HepG2 (cell line): Measurements from ENCODE around the gene TAF3. TPM values are rescaled to one million over a fixed set of nuclear protein-coding genes. Genes with fewer than 3 reads are reported as not detected.

ENCODE experiments used
- ATAC-seq: fragments of 200-7000 bp; cut with Tn5 transposase; 3 replicates; pipeline ENCODE4 v1.9.1; 2020; ENCODE audit warnings: mild to moderate bottlenecking, moderate library complexity
- BruUV-seq: library from RNA; stranded (reverse); fragments of 400-500 nt; replicated peaks from 2 replicates; lab custom pipeline; 2021; lab: Mats Ljungman, UMichigan
- CTCF ChIA-PET: fragments of 300-600 bp; formaldehyde crosslinking; extraction: SDS; loops from one replicate; lab custom pipeline; 2021; ENCODE audit warnings: low total read pairs, inconsistent platforms, low intra/inter-chr PET ratio; lab: Yijun Ruan, JAX
- POLR2A ChIA-PET: fragments of 350-600 bp; sonication (Branson Sonifier 250); formaldehyde crosslinking; loops from one replicate; lab custom pipeline; 2020; ENCODE audit warnings: antibody characterized with exemption, inconsistent platforms; lab: Yijun Ruan, JAX
- DNase-seq: peaks from one replicate; pipeline ENCODE4 v3.0.0-alpha.2; 2015; ENCODE audit warnings: low spot score
- FAIRE-seq: peaks from 3 replicates; lab custom pipeline; 2011; peaks lifted over from hg19 to GRCh38; lab: Jason Lieb, UNC
- H2AFZ ChIP-seq: one replicate; pipeline ENCODE4 v1.6.1; 2011; ENCODE audit warnings: low read length, inconsistent platforms
- H3K27ac ChIP-seq: fragments of 300-600 bp; 3 replicates; pipeline ENCODE4 v1.8.0; 2011; ENCODE audit warnings: mixed run types, mild to moderate bottlenecking, mixed read lengths, low read length, inconsistent platforms; ENCODE audit not compliant: insufficient read depth; ENCODE audit errors: extremely low read length
- H3K27me3 ChIP-seq, 2 experiments: fragments of 200-600 bp in 1 of 2; 2 replicates in 1 of 2; 3 replicates in 1 of 2; pipeline versions ENCODE4 v1.6.0 to v1.8.0; 2011; ENCODE audit warnings: low read length in 2 of 2, mild to moderate bottlenecking in 2 of 2, moderate library complexity in 2 of 2, inconsistent platforms in 1 of 2; ENCODE audit not compliant: insufficient read depth in 2 of 2, control insufficient read depth in 1 of 2
- H3K36me3 ChIP-seq, 2 experiments: fragments of 200-600 bp in 1 of 2; replicated peaks in 1 of 2; 2 replicates in 1 of 2; 3 replicates in 1 of 2; pipeline versions ENCODE4 v1.5.1 to v1.8.0; 2011; ENCODE audit warnings: low read length in 2 of 2, inconsistent platforms in 1 of 2; ENCODE audit not compliant: insufficient read depth in 2 of 2, control insufficient read depth in 1 of 2
- H3K4me1 ChIP-seq: 2 replicates; pipeline ENCODE4 v1.5.1; 2012; ENCODE audit warnings: low read length, inconsistent platforms; ENCODE audit not compliant: insufficient read depth
- H3K4me2 ChIP-seq: 2 replicates; pipeline ENCODE4 v1.6.0; 2011; ENCODE audit warnings: low read depth, low read length, inconsistent platforms
- H3K4me3 ChIP-seq, 3 experiments: fragments of 200-600 bp in 1 of 3; sonication (generic), shearing (Covaris generic) in 1 of 3; replicated peaks in 1 of 3; 2 replicates each; pipeline ENCODE4 v1.5.1; 2011 to 2016; ENCODE audit warnings: low read length in 3 of 3, inconsistent platforms in 2 of 3, low read depth in 2 of 3, mild to moderate bottlenecking in 2 of 3, control low read depth in 1 of 3, mixed read lengths in 1 of 3; ENCODE audit not compliant: insufficient read depth in 1 of 3
- H3K79me2 ChIP-seq: one replicate; pipeline ENCODE4 v1.6.1; 2011; ENCODE audit warnings: low read length, inconsistent platforms; ENCODE audit not compliant: insufficient read depth
- H3K9ac ChIP-seq: 2 replicates; pipeline ENCODE4 v1.6.0; 2011; ENCODE audit warnings: mild to moderate bottlenecking, low read depth, low read length, inconsistent platforms; ENCODE audit not compliant: insufficient read depth
- H3K9me3 ChIP-seq: 2 replicates; pipeline ENCODE4 v1.5.1; 2012; ENCODE audit warnings: mild to moderate bottlenecking, low read length
- H4K20me1 ChIP-seq: 2 replicates; pipeline ENCODE4 v1.6.0; 2011; ENCODE audit warnings: inconsistent platforms, mild to moderate bottlenecking, low read length, moderate library complexity; ENCODE audit not compliant: insufficient read depth
- EZH2 ChIP-seq: conservative IDR thresholded peaks from 2 replicates; pipeline ENCODE4 v1.6.1; 2012; ENCODE audit warnings: mild to moderate bottlenecking, low read depth, low read length, moderate library complexity
- IRF2 ChIP-seq: IDR thresholded peaks from 2 replicates; pipeline ENCODE4 v1.6.1; 2018; ENCODE audit warnings: missing genetic modification reagents, missing compliant biosample characterization
- SMAD1 ChIP-seq: sonication (generic); formaldehyde crosslinking; IDR thresholded peaks from 2 replicates; pipeline ENCODE4 v1.4.0; 2020; ENCODE audit warnings: missing genetic modification reagents, low read depth, mild to moderate bottlenecking, borderline replicate concordance
- SPEN ChIP-seq: sonication (generic); formaldehyde crosslinking; IDR thresholded peaks from 2 replicates; pipeline ENCODE4 v1.5.1; 2020; ENCODE audit warnings: low read depth, mild to moderate bottlenecking, missing genetic modification reagents
- WGBS: methylation state at CpG from one replicate; pipeline ENCODE4 v1.1.6; 2017; ENCODE audit warnings: low lambda C conversion rate; 5-methylcytosine and 5-hydroxymethylcytosine counted together
- in situ Hi-C: cut with HindIII; loops from 2 replicates; pipeline ENCODE4 v1.10.0; 2017; ENCODE audit warnings: low pct_unique_long_range_greater_than_20kb; ENCODE audit not compliant: extremely low pct_ligation_motif_present
- intact Hi-C: fragments of 100-400 bp; cut with micrococcal nuclease; formaldehyde crosslinking; loops from one replicate; pipeline ENCODE4 v1.10.0; 2022; ENCODE audit not compliant: unreplicated experiment
- polyA plus RNA-seq, 8 experiments: library from polyadenylated mRNA; depleted of rRNA in 3 of 8; stranded (reverse) in 7 of 8; unstranded in 1 of 8; fragments of >200 nt; fragmentation: Illumina TruSeq in 4 of 8; extraction: Trizol in 4 of 8; gene quantifications; 2 replicates each; pipeline versions ENCODE4 v1.2.1 to v1.2.3, GENCODE V29; 2011 to 2016; ENCODE audit warnings: low read depth in 4 of 8, missing spikeins in 1 of 8, mixed read lengths in 1 of 8; ENCODE audit not compliant: insufficient read depth in 1 of 8
- total RNA-seq, 5 experiments: library from RNA; depleted of rRNA; stranded (reverse); fragments of >200 nt; fragmentation: Illumina TruSeq; extraction: Trizol; gene quantifications; 2 replicates each; pipeline ENCODE4 v1.2.3, GENCODE V29; 2016; ENCODE audit warnings: low read depth in 1 of 5
- TF ChIP-seq, protein P1 (sequence below): sonication (generic); formaldehyde crosslinking; IDR thresholded peaks from 2 replicates; pipeline ENCODE4 v1.4.0; 2020; ENCODE audit warnings: mild to moderate bottlenecking, missing genetic modification reagents
- TF ChIP-seq, protein P2 (sequence below): sonication (generic); IDR thresholded peaks from 2 replicates; pipeline ENCODE4 v1.6.1; 2016; ENCODE audit warnings: low read depth, borderline replicate concordance

The TAF3 gene
- total and polyA plus RNA-seq, 2 of the 13 experiments (the other 11 are each of a cell fraction or from before 2014, with no cell fraction given) = 1.7 to 2.9 TPM

DNA sequence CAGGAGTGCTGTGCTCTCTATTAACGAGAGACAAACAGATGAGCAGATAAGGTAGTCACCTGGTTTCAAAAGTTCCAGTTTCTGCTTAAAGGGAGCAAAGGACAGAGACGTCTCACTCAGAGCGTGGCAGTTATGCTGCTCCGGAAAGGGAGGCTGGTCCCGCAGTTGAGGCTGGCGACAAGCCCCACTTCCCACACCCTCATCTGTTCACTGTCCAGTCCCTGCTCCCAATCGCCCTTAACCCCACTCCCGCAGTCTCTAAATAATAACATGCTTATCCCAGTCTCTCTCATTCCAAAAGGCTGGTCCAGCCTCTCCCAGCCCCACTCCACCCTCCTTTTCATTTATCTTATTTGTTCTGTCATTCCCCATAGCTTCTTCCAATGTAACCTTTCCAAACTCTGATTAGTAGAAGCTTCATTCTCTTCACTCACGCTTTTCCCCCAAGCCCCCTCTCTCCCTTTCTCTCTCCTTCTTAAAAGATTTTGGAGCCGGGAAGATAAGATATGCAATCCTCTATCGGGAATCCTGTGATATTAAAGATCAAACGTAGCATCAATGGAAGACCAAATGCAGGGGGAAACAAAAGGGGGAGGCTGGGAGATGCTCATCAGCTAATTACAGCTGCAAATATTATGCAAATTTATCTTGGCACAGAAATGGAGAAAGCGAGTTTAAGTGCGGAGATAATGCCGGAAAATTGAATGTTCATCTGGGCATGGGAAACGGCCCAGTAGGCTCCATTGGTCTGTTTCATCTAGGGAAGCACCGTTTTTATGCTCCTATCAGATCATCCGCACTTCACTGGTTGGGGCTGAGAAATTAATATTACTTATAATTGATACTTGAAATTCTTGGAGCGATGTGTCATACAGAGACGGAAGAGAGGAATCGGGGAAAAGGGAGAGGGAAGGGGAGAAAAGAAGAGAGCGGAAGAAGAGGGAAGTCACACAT lies 219.9 kb downstream of the TAF3 start:
- TF ChIP-seq SMAD1 (CRISPR knock-in tag) (no peak), SPEN (CRISPR knock-in tag) (no peak), EZH2 (0 out of 2 replicates have a peak, but pooled peaks have one; percentile 59), IRF2 (no peak)
- TF ChIP-seq, protein P1, sequence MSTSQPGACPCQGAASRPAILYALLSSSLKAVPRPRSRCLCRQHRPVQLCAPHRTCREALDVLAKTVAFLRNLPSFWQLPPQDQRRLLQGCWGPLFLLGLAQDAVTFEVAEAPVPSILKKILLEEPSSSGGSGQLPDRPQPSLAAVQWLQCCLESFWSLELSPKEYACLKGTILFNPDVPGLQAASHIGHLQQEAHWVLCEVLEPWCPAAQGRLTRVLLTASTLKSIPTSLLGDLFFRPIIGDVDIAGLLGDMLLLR (CRISPR knock-in tag) = no peak
- TF ChIP-seq, protein P2, sequence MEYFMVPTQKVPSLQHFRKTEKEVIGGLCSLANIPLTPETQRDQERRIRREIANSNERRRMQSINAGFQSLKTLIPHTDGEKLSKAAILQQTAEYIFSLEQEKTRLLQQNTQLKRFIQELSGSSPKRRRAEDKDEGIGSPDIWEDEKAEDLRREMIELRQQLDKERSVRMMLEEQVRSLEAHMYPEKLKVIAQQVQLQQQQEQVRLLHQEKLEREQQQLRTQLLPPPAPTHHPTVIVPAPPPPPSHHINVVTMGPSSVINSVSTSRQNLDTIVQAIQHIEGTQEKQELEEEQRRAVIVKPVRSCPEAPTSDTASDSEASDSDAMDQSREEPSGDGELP = no peak
- TF ChIP-seq, all 625 proteins: peak for 1
- BruUV-seq = no TSS peak

More for the DNA sequence above, 219.9 kb downstream of the TAF3 start:
- in situ Hi-C loops = no loop called here
- Histone ChIP-seq H3K4me1 (no peaks in the 10 kb centered on the region; the same call in 1 of the 2 replicates), H3K9ac (no peak overlapping the region), H3K4me2 (no peak overlapping the region), H3K9me3 (no peaks in the 10 kb centered on the region), H2AFZ (no peak overlapping the region), H3K4me3 (no peak overlapping the region), H3K79me2 (no peaks in the 10 kb centered on the region), H3K27ac (no peak overlapping the region), H3K27me3 (peaks cover 24 to 88% of the 10 kb centered on the region in 2 experiments), H3K36me3 (no peaks in the 10 kb centered on the region), H4K20me1 (no peaks in the 10 kb centered on the region)
- DNase-seq (no peak), FAIRE-seq (no peak), ATAC-seq (peak; percentile 43; the same call in 1 of the 3 replicates)
- intact Hi-C loops = no loop called here
- WGBS = 24% methylated on average over 22 of the region's 22 CpGs
- ChIA-PET CTCF (no interaction called here), POLR2A (no interaction called here)
